Measurements from ENCODE around the gene PLCB2.

GRCh38 chr15:40267670-40268069 lies 40.1 kb downstream of the PLCB2 start:
- TF ChIP-seq POLR2AphosphoS5 (IDR thresholded peaks at IDR 0.05) (no peak), CTCF (IDR thresholded peaks at IDR 0.05) (no peak), POLR2A (IDR thresholded peaks at IDR 0.05) (no peak), EP300 (IDR thresholded peaks at IDR 0.05) (no peak)

Data from gastroesophageal sphincter (tissue), 3 donors.